Hepatic stellate cell (primary cell): ENCODE results near the gene UBR1.

Experiments
- DNase-seq: peaks from one replicate; pipeline ENCODE4 v3.0.0; 2011; ENCODE audit warnings: low spot score

Gene UBR1

GRCh38 chr15:43107751-43108150, 1.9 kb upstream of the UBR1 start:
- no peak for DNase-seq

DNA sequence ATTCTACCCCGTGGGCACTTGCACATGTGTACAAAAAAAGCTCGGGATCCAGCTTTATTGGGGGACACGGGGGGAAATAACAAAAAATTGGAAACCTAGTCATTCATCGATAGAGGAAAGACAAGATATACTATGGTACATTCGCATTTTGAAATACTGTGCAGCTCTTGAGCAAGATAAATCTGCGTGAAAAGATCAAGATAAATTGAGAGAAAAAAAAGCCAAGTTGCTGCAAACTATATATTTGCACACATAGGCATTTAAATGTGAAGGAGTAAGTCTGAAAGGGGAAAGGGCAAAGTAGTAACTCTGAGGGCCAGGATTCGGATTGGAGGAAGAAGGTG, 620 bp upstream of the UBR1 start:
- DNase-seq: no peak

- DNase-seq: no peak
Observed at GRCh38 chr15:43105077-43105736, 631 bp downstream of the UBR1 start.

DNA sequence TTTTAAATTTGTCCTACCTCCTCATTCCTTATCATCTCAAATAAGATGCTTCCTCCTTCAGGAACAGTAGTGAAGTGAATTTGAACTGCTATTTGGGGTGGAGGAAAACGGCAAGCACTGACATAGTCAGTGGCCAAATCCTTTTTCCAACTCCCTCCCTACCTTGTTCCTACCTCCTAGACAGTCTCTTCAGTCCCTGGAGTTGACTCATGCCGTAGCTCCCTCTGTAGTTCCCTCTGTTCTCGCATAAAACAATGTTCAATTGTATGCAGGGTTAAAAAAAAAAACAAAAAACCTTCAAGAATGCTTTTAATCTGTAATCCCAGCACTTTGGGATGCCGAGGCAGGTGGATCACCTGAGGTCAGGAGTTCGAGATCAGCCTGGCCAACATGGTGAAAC, 1.4 kb downstream of the UBR1 start:
- DNase-seq: no peak

GRCh38 chr15:43103907-43104306, 1.9 kb downstream of the UBR1 start:
- DNase-seq: no peak

- no peak for DNase-seq
Observed at GRCh38 chr15:43102187-43102586, 3.7 kb downstream of the UBR1 start.

- DNase-seq: no peak
Observed at GRCh38 chr15:43100971-43101370, 4.9 kb downstream of the UBR1 start.

GRCh38 chr15:43099105-43099845, 6.6 kb downstream of the UBR1 start:
- DNase-seq: no peak

DNA sequence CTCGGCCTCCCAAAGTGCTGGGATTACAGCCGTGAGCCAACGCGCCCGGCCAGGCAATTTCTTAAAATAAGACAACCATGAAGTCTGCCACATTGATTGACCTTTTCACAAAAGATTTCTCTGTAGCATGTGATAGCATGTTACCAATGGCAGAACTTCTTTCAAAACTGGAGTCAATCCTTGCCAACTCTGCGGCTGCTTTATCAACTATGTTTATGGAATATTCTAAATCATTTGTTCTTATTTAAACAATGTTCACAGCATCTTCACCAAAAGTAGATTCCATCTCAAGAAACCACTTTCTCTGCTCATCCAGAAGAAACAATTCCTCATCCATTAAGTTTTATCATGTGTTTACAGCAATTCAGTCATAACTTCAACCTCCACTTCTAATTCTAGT, 9.4 kb downstream of the UBR1 start:
- no peak for DNase-seq

DNA sequence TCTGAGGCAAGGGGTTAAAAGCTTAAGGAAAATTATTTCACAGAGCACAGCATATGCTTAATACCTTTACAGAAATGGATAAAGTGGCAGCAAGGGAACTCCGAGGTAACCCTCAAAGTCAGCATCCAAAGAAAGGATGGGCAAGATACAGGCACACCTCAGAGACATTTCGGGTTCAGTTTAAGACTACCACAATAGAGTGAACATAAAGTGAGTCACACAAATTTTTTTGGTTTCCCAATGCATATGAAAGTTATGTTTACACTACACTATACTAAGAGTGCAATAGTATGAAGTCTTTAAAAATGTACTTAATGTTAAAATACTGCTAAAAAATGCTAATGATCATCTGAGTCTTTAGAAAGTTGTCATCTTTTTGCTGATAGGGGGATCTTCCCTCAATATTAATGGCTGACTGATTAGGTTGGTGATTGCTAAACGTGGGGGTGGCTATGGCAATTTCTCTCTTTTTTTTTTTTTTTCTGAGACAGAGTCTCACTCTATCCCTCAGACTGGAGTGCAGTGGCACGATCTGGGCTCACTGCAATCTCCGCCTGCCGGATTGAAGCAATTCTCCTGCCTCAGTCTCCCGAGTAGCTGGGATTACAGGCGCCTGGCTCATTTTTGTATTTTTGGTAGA, 10.0 kb downstream of the UBR1 start:
- no peak for DNase-seq

- DNase-seq: peak; percentile 37
Observed at GRCh38 chr15:43095243-43095642, 10.6 kb downstream of the UBR1 start.

DNA sequence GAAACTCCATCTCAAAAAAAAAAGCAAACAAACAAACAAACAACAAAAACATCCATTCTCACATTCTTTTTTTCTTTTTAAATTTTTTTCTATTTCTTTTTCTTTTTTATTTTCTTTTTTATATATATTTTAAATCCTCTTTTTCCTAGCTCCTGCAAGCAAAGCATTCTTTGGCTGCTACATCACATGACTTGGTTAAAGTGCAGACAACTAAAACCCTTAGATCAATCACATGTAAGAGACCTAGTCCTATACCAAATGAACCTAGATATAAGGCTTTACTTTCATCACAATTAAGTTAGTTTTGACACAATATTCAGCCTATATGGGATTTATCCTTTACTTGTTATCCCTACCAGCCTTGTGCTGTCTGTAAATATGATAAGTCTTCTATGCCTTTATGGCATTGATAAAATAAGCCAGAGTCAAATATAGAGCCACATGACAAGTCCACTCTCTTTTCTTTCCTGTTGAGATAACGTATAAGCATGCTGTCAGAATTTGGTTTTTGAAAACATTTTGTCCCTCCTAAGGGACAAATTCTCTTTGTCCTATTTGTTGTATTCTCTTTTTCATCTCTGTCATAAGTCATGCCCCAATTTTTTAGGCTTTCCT, 11.3 kb downstream of the UBR1 start:
- no peak for DNase-seq

DNA sequence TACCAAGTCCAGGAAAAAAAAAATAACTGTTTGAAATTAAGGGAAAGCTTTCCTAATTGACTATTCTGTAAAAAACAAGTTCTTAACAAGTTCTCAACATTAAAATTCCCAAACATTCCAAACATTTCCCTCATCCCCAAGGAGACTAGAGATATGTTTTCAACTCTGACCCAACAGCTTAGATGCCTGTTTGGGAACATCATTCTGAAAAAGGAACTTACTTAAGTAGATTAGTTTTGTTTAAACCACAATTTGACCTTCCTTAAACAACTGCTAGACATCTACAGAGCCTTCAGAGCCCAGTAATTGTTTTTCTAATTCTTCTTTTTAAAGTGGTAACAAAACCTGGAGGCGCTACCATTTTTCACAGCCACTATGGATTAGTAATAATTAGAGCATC, 12.8 kb downstream of the UBR1 start:
- peak; percentile 56 for DNase-seq

DNA sequence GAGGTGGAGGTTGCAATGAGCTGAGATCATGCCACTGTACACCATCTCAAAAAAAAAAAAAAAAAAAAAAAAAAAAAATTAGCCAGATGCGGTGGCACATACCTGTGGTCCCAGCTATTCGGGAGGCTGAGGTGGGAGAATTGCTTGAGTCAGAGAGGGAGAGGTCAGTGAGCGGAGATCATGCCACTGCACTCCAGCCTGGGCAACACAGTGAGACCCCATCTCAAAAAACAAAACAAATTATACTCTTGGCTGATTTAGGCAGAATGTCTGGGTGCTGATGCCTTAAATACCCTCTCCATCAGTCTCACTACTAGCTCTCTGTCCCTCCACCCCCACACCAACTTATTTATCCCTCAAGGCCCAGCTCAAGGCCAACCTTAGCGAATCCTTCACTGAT, 14.0 kb downstream of the UBR1 start:
- DNase-seq: no peak

- DNase-seq: no peak
Observed at GRCh38 chr15:43086551-43086950, 19.3 kb downstream of the UBR1 start.

GRCh38 chr15:43085921-43086320, 19.9 kb downstream of the UBR1 start:
- no peak for DNase-seq

- no peak for DNase-seq
Observed at GRCh38 chr15:43082509-43082908, 23.3 kb downstream of the UBR1 start.

DNA sequence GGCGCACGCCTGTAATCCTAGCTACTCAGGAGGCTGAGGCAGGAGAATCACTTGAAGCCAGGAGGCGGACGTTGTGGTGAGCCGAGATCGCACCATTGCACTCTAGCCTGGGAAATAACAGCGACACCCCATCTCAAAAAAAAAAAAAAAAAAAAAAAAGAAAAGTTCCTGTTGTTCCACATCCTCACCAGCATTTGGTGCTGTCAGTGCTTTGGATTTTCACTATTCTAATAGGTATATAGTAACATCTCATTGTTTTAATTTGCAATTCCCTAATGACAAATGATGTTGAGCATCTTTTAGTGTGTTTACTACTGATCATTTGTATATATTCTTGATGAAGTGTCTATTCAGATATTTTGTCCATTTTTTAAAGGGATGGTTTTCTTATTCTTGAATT, 24.6 kb downstream of the UBR1 start:
- no peak for DNase-seq

- DNase-seq: no peak
Observed at GRCh38 chr15:43071451-43071850, 34.4 kb downstream of the UBR1 start.

DNA sequence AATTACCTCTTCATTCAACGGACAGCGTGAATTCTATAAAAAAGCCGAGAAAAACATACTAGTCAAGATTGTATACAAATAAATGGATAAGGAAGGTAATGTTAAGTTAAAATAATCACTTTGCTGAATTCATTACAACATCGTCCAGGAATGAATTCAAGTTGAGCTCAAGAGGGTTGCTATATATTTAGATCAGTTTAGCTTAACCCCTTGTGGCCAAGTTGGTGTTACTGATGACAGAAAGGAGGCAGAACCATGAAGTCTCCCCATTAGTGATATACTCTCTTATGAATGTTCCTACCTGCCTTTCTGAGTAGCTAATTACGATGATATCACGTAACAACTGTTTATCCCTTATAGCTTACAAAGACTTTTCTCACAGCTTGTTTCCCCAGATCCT, 34.9 kb downstream of the UBR1 start:
- DNase-seq: no peak

DNA sequence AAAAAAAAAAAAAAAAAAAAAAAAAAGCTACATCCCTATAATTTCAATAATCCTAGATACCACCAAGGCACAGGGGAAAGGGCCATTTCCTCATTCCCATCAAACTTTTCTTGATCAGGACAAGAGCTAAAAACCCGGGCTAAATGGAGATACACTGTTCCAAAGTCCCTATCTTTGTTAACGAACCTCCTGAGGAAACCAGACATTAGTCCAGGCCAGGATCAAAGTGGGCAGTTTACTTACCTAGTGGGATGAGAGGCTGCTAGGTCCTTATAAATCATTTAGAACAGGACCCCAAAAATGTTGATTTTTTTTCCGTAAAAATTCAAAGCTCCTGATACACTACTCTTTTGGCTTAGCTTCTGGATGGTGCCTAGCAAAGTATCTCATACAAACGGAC, 35.6 kb downstream of the UBR1 start:
- no peak for DNase-seq

DNA sequence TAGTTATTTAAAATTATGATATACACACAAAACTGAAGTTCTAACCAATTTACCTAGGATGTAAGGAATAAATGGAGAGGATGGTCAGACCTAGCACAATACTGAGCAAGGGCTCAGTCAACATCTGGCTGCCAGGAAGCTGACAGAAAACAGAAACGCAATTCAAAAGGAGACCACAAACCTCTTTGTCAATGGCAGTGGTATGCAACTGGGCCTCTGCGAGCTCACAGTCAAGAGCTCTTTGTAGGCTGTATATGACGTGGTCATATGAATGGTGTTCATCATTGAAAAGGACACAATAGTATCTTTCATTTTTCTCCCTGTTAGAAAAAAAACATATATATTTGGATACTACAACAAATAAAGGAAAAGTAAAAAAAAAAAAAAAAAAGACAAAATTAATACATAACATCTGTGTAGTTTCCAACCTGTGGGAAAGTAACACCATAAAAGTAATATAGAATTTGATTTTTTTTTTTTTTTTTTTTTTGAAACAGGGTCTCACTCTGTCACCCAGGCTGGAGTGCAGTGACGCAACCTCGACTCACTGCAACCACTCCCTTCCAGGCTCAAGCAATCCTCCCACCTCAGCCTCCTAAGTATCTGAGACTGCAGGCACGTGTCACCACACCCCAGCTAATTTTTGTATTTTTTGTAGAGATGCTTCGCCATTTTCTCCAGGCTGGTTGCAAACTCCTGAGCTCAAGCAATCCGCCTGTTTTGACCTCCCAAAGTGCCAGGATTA, 37.9 kb downstream of the UBR1 start:
- DNase-seq: peak; percentile 7
